Mucosa of gallbladder (tissue), 1 donor: ENCODE data around the gene RNASE8. TPM values are rescaled to one million over a fixed set of nuclear protein-coding genes. Genes with fewer than 3 reads are reported as not detected.

Experiments used
- DNase-seq: peaks from one replicate; pipeline ENCODE4 v3.0.0-alpha.2; 2020; ENCODE audit warnings: low spot score
- total RNA-seq: library from RNA; stranded (reverse); gene quantifications from one replicate; pipeline ENCODE4 v1.2.1, GENCODE V29; 2021
- donor health status: DM: no; HTN: no; CAD: no.

The RNASE8 gene
- total RNA-seq, 1 donor from 2014 or later, result not detected

- peak; percentile 87 for DNase-seq
Observed at GRCh38 chr14:21092273-21093011, 34.8 kb downstream of the RNASE8 start.

- no peak for DNase-seq
Observed at GRCh38 chr14:21093018-21093417, 35.4 kb downstream of the RNASE8 start.

- no peak for DNase-seq
Observed at GRCh38 chr14:21093769-21094681, 36.4 kb downstream of the RNASE8 start.

GRCh38 chr14:21095430-21096205 is 38.0 kb downstream of the RNASE8 start:
- no peak for DNase-seq

GRCh38 chr14:21096438-21096837 is 38.8 kb downstream of the RNASE8 start:
- DNase-seq, result no peak

GRCh38 chr14:21096978-21097635 is 39.5 kb downstream of the RNASE8 start:
- no peak for DNase-seq

- DNase-seq, result no peak
Observed at GRCh38 chr14:21097636-21098075, 40.0 kb downstream of the RNASE8 start.

- DNase-seq, result peak; percentile 52
Observed at GRCh38 chr14:21098076-21098891, 40.7 kb downstream of the RNASE8 start, which contains the start of gene ZNF219. Gene ZNF219 (minus strand): TSS chr14:21098655. CDS start chr14:21093591, 5,064 bp downstream.

- DNase-seq, result no peak
Observed at GRCh38 chr14:21098892-21099595, 41.4 kb downstream of the RNASE8 start.

- DNase-seq, result no peak
Observed at GRCh38 chr14:21099596-21099985, 42.0 kb downstream of the RNASE8 start.

GRCh38 chr14:21100931-21101330 is 43.3 kb downstream of the RNASE8 start, which contains the start of gene TMEM253:
Gene TMEM253 (plus strand): TSS chr14:21101066. CDS start chr14:21101344, 278 bp downstream.
- DNase-seq, result no peak

GRCh38 chr14:21101802-21102413 is 44.3 kb downstream of the RNASE8 start:
- no peak for DNase-seq

GRCh38 chr14:21102521-21103410 is 45.1 kb downstream of the RNASE8 start:
- DNase-seq, result peak; percentile 42

GRCh38 chr14:21103411-21103709 is 45.7 kb downstream of the RNASE8 start:
- DNase-seq, result no peak

GRCh38 chr14:21103710-21104447 is 46.3 kb downstream of the RNASE8 start:
- peak; percentile 96 for DNase-seq

- DNase-seq, result peak; percentile 80
Observed at GRCh38 chr14:21104448-21105060, 46.9 kb downstream of the RNASE8 start.

- DNase-seq, result no peak
Observed at GRCh38 chr14:21105095-21105494, 47.5 kb downstream of the RNASE8 start.
